GM21619 (cell line): ENCODE data around the gene FAM234A.
"Not testable (repeated sequence)": the region's sequence is repeated elsewhere in the genome, so short reads cannot be mapped to it uniquely, and the experiment has no call there.

ENCODE experiments used
- ATAC-seq: cut with Tn5 transposase; IDR thresholded peaks from one replicate; pipeline ENCODE4 v1.9.1; 2021; ENCODE audit not compliant: unreplicated experiment

The FAM234A gene

DNA sequence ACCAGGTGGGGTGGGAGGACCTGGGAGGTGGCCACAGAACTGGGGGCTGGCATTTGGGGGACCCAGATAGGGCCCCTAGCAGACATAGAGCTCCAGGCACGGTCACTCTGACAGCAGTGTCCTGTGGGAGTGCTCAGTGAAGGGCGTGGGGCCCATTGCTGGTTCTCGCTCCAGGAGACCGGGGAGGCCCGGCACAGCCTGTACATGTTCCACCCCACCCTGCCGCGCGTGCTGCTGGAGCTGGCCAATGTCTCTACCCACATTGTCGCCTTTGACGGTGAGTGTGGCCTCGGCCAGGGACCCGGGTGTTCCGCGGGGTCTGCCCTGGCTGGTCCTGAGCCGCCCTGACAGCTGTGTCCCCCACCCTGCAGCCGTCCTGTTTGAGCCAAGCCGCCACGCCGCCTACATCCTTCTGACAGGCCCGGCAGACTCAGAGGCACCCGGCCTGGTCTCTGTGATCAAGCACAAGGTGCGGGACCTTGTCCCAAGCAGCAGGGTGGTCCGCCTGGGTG lies 29.9 kb downstream of the FAM234A start:
- no peak for ATAC-seq

DNA sequence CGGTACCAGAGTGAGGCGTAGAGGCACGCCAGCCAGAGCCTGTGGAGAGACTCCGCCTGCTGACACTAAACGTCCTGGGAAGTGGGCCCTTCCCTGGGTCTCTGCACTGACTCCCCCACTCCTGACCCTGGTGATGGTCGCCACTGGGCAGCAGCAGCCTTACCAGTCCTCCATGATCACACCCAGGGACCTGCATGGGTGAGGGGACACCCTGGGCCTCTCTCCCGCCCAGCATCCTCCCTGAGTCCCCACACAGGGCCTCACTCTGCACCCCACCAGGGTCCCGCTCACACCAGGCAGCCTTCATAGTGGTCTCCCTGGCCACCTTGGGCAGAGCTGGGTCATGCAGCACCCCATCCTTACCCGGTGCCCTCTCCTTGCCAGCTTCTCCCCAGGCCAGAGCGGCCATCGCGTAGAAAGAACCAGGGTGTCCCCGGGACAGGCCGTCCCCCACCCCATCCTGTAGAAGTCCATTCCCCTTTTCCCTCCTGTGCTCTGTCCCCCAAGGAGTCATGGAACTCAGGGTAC lies 30.4 kb downstream of the FAM234A start:
- ATAC-seq, result no peak

DNA sequence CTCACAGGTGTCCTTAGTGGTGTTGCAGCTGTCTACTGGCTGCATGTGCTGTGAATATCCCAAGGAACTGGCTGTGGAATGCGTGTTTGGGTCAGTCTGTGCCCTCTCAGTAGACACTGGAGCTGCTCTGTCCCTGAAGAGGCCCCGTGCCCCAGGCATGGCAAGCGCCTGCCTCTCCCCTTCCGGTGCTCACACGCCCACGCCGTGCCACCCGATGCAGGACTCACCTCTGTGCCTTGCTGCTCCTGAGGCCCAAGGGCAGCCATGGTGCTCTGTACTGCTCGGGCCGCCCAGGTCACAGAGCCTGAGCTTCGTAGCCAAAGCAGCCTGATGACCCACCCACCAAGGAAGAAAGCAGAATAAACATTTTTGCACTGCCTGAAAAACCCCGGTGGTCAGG lies 31.1 kb downstream of the FAM234A start:
- no peak for ATAC-seq

DNA sequence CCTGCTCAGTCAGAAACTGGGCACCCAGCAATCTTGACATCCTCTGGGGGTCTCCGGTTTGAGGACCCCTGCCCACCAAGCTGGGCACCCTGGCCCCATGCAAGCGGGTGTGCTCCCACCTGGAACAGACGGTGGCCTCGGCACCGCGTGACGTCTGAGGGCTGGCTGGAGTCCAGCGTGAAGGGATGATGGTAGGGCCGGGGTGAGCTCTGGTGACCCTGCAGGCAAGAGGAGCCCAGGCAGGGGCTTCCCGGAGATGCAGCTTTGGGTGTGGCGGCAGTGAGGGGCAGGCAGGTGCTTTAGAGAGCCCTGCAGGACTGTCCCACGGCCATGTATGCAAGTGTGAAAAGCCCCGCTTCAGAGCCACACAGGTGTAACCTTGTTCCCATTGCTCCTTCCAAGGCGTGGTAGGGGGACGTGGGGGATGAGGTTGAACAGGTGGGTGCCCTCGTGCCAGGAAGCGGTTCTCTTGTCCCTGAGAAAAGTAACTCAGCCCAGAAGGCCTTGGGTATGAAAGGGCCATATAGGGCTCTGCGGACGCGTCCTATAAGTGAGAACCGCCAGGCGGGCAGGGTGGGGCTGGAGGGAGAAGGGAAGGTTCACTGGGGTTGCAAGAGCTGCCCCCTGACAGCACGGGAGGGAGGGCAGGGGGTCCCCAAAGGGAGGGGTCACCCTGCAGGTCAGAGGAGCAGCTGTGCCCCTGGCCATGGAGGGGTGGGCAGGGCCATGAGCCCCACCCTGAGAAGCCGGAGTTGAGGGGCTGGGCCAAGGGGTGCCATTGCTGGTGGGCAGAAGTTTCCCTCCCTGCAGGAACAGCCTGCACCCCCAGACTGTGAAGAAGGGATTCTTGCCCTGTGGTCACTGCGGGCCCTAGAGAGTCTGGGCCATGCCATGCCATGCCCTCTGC lies 31.9 kb downstream of the FAM234A start:
- ATAC-seq, result no peak

DNA sequence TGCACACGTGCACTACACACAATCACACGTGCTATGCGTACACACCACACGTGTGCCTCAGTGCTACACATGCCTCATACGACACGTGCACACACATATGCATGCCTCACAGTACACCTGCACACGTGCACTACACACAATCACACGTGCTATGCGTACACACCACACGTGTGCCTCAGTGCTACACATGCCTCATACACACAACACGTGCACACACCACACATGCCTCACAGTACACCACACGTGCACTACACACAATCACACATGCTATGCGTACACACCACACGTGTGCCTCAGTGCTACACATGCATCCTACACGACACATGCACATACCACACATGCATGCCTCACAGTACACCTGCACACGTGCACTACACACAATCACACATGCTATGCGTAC lies 32.9 kb downstream of the FAM234A start:
- ATAC-seq, result not testable (repeated sequence)

DNA sequence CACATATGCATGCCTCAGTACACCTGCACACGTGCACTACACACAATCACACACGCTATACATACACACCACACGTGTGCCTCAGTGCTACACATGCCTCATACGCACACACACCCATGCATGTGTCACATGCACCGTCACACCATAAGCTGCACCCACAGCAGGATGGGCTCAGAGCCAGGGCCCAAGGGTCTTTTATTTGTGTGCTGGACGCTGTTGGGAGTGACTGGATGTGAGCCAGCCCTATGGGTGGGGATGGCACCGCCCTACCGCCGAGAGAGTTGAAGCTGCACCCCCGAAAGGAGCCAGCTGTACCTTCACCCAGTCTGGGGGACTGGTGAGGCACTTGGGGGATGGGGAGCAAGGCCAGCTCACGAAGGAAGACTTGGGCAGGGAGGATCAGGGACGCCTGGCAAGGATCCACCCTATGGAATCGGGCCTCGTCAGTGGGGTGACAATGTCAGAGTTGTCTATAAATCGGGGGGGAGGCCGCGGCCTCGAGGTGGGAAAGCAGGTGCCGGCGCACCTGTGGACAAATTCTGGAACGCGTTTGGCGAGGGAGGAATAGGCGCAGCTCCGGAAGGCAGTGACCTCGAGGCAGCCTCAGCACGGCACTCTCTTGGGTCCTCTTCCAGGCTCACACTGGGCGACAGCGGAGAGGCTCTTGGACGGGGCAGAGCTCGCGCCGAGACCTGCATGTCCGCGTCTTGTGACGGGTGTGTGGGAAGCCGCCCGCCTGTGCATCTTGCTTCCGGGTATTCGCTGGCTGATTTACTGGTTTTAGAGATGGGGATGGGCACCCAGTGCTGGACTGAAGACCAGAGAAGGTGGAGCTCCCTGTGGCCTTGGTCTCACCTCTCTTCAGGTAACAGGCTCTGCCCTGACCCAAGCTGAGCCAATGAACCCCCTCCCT lies 33.8 kb downstream of the FAM234A start:
- no peak for ATAC-seq

DNA sequence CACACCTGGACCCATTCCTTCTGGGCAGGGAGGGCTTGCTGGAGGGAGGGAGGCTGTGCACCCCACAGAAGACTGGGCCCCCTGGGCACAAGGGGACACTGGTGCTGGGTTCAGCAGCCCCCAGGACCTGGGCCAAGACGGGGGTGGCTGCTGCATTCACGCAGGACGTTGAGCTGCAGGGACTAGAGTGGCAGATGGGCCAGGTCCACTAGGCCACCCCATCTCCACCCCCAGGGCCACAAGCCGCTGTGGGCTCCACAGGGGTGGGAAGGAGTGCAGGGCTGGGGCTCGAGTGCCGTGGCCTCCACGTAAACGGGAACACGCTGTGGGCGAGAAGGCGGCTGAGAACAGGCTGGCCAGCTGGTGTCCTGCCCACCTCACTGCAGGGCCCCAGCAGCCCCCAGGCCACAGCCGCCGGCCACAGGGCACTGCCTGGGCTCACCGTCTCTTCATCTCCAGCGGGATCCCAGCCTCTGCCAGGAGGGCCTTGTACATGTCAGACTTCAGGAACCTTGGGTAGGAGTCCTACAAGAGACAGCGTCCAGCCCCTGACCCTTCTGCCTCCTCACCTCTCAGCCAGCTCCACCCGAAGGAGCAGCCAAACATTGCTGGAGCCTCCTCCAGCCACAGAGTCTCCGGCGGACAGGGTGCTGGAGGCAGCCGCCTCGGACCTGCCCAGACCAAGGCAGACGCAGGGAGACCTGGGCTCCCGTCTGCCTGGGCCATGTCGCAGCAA lies 34.6 kb downstream of the FAM234A start:
- ATAC-seq, result no peak

DNA sequence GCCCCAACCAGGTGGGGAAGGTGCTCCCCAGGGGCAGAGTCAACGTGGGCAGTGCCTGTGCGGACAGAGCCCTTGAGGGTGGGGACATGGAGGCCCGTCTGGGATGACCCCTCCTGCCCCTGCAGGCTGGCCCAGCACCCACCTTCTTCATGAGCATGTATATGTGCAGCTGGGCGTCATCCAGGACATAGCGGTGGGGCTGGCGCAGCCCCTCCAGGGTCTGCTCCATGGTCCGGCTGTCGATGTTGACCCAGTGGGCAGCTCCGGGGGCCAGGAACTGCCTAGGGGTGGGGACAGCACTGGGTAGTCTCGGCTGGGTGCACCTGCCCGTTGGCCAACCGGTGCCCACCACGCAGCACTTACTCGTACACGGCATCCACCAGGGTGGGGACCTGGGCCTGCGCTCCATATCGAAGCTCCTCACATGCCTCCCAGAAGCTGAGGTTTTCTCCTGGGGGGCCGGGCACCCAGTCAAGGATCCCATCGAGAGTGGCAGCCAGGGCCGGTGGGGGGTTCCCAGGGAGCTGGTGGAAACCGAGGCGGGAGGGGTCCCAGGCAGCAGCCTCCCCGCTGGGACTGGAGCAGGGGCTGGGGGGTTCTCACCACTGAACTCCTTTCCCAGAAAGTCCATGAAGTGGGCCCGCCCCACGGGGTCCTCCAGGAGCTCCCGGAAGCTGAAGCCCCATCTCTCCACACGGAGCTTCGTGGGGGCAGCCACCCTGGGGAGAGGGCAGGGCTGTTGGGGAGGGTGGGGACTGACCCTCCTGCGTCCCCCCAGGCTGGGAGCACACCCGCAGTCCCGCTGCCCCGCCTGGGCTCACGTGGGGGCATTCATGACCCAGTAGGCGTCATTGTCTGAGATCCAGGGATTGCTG lies 36.0 kb downstream of the FAM234A start:
- ATAC-seq, result no peak

DNA sequence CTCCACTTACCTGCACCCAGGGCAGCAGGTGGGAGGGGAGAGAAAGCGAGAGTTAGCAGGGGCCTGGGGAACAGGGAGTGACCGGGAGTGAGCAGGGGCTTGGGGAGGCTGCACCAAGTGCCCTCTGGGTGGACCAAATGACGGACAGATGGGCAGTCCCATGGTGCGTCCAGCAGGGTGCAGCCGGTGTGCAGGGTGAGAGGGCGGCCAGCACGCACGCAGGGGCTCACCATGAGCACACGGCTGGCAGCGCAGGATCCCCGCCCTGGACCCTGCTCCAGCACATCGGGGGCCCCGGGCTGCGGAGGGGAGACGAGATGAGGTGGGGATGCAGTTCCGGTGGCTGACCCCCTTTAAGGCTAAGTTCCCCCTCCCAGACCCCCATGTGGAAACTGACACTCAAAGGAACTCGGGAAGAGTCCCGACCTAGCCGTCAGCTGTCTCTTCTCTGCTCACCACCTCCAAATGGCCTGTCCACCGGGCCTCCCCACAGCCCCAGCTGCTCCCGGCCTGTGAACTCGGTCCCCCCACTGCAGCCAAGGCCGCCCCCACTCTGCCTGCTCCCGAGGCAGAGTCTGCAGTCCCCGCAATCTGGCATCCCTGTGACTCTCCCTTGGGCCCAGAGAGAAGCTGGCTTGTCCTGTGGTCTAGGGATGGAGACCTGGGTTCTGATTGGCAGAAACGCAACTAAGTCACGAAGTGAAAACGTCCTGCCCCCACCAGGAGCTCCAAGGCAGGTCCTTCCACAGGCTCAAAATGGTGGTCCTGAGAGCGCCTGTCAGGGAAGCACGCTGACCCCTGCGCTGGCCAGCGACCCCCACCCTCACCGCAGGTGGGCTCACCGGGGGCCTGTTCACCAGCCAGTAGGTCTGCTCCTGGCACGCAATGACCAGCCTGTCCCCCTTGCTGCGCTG lies 38.3 kb downstream of the FAM234A start:
- ATAC-seq, result no peak

DNA sequence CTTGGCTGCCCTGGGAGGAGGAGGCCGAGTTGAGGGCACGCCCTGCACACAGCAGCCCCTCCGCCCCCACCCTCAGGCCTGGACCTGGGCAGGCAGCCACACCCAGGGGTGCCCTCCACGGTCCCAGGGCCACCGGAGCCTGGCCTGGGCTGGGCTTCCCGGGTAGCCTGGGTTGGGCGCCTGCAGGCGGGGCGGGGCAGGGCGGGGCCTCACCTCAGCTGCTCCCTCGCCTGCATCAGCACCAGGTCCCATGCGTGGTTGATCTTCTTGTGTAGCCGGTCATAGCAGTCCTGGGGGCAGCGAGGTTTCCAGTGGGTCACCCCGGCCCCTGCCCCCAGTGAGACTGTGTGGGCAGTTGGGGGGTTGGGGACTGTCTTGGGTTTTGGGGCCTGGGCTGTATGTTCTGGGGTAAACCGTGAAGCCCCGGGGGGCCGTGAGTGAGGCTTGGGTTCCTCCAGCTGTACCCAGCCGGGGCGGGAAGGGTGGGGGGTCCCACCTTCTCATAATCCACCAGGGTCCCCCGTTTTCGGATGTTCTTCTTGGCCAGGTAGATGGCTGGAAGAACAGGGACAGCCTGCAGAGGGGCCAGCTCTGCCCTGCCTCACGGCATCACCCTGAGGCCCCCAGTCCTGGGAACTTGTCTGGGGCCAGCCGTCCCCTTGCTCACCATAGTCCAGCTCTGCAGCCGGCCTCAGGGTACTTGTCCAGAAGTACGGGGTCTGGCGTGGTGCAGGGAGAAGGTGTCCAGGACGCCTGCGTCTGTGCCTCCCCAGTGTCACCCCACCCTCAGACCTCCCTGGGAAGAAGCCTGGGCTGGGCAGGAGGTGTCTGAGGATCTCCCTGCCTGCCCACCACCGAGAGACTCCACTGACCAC lies 39.2 kb downstream of the FAM234A start:
- no peak for ATAC-seq

DNA sequence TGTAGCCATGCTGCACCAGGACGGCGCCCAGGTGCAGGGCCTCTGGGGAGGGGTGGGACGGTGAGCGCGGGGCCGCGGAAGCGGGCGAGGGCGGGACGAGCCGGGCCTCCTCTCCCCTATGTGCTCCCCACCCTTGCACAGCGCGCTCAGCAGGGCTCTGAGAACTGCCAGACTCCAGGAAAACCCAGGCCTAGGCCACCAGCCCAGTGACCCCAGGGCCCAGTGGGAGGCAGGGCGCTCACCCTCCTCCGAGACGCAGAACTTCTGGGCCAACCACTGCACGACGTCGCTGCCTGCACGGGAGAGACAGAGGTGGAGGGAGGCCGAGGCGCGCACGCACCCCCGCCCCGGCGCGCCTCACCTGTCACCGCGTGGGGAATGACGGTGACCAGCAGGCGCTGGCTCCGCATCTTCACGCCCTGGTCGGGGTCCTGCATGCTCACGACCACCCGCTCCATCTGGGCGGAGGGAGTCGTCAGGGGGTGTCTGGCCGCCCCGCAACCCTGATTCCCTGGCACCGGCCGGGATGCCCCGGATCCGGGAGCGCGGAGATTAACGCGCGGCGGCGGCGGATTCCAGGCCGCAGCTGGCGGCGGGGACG lies 40.5 kb downstream of the FAM234A start:
- no peak for ATAC-seq

DNA sequence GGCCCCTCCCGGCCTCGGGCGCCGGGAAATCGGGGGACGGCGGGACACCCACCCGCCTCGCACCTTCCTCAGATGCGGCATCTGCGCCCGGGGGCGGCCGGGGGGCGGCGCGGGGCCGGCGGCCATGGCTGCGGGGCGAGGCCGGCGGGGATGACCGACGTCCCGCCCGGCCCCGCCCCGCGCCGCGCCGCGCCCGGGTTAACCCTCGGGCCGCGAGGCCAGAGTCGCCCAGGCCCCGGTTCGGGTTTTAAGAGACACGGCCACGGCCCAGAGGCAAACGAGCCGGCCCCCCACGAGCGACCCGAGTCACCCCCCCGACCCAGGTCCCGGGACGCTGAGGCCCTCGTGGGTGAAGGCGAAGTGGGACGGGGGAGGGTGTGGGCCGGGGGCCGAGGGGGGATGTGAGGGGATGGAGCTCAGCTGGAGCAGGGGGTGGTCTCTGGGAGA lies 41.2 kb downstream of the FAM234A start, which contains the start of gene RGS11:
Gene RGS11 (minus strand): TSS at position 159 of the 447 bp plus-strand sequence. CDS start 33 bp downstream, at position 126.
- no peak for ATAC-seq

DNA sequence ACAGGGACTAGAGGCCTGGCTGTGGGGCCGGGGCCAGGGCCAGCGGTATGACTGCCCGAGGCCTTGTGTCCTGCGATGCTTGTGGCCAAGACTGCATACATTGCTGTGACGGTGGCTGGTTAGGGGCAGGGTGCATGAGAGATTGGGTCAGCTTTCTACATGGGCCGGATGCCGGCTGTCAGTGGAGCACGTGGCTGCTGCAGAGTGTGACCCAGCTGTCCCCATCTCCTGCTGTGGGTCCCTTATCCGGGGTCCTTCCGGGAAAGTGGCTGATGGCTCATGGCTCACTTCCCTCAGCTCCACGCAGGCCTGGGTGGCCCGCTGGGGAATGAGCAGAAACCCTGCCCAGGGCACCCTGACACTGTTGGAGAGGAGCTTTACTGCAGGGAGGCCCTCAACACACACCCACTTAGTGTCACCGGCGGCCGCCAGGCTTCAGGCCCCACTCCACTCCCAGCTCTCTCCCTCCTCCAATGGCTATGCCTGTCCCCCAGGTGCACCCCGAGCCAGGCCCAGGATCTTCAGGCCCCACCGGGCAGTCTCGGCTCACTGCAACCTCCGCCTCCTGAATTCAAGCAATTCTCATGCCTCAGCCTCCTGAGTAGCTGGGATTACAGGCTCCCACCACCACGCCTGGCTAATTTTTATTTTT lies 41.9 kb downstream of the FAM234A start:
- no peak for ATAC-seq

DNA sequence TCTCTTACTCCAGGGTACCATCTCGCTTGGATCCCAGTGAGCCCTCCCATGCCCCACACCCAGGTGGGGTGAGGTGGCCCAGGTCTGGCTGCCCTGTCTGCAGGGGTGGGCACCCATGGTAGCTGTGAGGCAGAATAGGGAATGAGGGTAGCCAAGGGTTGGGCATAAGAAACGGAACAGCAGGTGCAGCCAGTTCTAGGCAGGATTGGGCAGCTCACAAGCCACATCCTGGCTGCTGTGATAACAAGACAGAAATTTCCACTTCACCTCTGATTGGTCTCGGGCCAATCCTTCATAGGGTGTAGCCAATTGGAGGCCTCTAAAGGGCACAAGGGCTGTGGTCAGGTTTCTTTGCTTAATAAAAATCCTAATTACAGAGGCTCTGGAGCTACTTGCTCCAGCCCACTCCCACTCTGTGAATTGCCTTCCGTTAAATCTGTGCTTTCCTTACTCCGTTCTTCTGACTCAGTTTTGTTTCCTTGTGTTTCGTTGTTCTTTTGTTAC lies 44.3 kb downstream of the FAM234A start:
- ATAC-seq, result no peak

DNA sequence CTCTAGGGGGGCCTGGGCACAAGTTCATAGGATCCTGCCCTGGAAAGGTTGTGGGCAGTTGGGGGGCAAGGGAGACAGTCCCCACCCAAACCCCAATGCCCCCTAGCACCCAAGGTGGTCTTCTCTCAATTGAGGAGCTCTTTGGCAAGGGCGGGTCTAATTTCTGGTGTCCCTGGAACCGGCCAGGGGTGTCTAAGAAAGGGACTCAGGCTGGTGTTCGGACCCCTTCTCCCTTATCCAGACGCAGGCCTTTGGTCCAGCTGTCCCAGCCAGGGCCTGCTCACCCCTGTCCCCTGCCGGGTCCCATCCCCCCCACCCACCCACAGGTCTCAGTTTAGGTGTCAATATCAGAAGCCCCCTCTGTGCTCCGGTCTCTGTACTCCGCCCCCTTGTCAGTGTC lies 44.9 kb downstream of the FAM234A start:
- ATAC-seq, result no peak

DNA sequence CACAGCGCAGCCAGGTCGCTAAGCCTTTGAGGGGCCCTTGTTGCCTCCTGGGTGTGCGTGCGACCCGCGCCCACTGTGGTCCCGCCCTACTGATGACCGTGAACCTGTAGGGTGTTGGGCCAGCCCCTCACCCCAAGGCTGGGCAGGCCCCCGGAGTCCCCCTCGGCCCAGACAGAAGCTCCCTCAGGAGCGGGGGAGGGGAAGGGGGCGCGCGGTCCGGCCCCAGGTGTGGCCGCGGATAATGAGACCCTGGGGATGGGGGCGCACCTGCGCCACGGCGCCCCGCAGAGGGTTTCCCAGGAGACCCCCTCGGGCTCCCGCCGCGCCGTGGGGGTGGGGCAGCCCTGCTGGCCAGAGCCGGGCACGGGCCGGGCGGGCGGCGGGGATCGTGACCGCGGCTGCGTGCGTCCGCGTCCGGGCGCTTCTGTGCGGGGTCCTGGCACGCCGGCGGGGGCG lies 45.4 kb downstream of the FAM234A start:
- ATAC-seq, result no peak
